Stromal cell of bone marrow (primary cell): ENCODE data around the gene SCG2.
"Not testable (repeated sequence)": the region's sequence is repeated elsewhere in the genome, so short reads cannot be mapped to it uniquely, and the experiment has no call there.

ENCODE experiments used
- DNase-seq: peaks from one replicate; pipeline ENCODE4 v3.0.0-alpha.2; 2012; ENCODE audit warnings: low read depth

SCG2 gene

DNA sequence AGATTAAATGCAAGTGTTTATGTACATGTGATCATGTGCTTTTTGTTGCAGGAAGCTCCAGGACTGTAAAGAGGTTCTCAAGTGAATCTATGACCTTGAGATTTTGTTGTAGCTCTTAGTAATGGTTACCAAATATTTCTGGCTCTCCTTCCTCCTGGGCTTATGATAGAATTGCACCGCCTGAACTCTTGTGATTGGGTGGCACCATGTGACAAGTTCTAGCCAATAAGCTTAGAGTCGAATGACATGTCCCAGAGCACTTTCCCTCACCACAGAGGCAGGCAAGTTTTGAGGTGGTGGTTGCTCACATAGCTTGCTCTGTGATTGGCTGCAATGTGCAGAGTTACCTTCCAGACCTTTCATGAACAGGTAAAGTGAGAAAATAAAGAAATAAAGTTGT is 8.9 kb upstream of the SCG2 start:
- DNase-seq, result no peak

DNA sequence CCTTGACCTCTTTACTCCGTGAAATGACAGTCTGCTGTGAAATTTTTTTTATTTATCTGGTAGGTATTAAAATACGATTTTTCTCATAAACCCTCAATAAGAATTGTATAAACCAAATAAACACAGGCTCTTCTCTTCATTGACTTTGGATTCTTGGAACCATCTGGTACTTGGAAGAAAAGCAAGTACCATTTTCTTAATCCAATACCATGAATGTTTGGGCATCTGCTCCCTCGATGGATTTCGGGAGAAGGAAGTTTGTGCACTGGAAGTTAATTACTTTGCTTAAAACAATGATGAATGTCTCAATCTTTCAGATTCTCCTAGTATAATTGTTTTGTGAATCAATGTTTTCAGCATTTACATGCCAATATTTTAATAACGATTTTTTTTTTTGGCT is 5.3 kb upstream of the SCG2 start:
- DNase-seq, result no peak

DNA sequence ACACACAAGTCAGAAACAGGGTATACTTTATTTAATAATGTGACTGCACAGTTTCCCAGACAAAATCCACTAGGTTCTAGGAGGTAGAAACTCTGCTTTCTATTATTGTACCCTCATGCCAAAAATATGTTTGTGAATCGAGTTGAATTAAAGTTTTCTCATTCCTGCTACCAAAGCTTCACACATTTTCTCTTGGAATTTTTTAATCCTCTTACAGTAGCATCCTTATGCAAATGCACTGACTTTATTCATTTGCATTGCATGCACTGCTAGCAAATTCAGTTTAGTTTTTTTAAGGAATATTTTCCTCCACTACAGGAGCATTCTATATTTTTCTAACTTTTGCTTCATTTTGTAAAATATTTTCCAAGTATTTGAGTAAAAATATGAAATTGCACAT is 4.8 kb upstream of the SCG2 start:
- no peak for DNase-seq

DNA sequence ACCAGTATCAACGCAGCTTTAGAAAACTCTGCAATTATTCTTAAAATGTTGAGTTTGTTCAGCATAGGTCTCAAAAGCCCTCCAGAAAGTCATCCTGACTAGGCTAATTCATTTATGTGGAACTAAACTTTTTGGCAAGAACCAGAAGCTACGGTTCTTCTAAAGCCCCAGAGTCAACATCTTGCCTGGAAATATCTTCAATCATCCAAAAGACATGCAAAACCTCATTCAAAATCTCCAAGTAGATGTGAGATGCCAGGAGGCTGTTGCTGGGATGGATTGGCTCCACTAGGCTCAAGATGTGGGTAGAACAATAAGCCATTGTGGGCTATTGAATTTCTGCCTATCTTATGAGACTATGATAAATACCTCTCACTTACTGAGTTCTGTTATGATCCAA is 2.1 kb upstream of the SCG2 start:
- DNase-seq, result no peak

DNA sequence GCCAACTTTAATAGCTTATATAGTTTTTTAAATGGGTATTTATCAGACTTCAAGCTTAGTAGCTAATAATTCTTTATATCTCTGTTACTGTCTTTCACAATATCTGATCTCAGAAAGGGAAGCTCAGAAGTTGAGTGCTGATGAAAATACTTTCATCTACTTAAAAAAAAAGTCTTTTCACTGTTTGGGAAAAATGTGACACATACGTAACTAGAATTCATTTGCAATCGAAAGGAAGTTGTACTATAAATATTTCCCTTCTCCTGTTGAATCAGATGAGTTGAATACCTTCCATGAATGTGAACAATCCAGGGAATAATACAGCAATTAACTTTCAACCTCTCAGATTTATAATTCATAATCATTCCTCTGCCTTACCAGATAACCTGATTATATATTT is 811 bp upstream of the SCG2 start:
- no peak for DNase-seq

DNA sequence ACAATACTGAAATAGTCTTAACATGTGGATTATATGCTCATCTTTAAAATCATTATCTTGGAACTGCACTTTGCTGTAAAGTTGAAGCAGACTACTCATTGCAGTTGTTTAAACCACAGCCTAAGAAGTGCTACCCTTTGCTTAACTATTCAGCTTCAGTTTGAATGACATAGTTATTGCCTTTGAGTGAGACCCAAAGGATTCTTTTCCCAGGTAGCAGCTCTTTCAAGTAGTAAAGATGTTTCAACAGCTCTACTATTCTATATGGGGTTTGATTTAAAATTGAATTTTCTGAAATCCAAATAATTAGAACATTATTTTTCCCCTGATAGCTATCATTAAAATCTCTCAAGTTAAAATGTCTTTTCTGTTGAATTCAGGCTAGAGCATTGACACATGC is 1.1 kb downstream of the SCG2 start:
- DNase-seq, result no peak

DNA sequence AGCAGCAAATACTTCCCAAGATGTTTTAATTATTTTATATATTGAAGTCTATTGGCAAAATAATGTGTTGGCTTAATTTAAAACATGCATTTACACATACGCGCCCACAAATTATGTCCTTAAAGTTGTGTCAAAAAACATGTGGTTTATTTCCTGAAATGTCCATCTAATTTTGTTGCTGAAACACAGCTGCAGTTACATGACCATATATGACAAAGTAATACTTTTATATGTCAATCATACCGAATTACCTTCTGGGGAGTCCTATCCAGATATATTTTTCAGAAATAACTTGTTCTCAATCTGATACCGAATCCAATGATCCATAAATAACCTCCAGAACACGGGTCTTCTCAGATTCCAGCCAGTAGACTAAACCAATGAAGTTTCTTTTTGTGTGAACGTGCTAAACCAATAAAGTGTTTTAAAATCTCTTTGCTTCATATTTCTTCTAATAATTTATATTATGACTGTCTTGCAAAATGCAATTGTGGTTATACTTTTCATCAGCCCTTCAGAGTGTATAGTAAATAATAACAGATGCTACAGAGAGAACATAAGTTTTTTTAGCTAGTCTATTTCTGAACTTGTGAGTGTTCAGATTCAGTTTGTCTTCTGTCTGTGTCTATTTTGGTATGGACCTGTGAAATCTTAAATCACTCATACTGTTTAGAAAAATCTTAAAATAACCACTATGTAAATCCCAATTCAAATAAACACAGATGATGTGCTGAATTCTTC is 2.4 kb downstream of the SCG2 start:
- DNase-seq, result no peak

DNA sequence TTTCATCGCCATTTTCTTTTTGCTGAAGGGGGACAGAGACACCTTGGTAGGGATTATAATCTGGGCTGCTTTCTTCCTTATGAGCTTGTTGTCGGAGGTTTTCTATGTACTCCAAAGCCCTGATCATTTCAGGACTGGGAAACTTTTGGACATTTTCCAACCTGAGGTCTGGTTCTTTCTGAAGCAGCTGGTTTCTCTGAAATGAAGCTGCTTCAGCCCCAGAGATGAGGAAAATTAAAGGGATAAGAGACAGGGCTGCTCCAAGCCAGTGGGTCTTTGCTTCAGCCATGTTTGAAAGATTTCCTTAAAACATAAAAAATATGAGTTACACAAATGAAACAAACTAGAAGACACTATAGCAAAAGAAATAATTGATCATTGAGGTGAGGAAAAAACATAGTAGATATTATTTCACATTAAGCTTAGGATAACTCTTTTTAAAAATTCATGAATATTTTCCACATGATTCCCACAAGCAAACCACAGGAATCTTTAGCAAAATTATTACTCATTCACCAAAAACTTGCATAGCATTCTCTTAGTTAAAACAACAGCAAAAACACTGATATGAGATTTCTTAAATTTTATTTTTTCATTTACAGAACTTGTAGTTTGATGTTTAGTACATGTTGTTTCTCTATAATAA is 3.0 kb downstream of the SCG2 start:
- DNase-seq, result peak; percentile 72

DNA sequence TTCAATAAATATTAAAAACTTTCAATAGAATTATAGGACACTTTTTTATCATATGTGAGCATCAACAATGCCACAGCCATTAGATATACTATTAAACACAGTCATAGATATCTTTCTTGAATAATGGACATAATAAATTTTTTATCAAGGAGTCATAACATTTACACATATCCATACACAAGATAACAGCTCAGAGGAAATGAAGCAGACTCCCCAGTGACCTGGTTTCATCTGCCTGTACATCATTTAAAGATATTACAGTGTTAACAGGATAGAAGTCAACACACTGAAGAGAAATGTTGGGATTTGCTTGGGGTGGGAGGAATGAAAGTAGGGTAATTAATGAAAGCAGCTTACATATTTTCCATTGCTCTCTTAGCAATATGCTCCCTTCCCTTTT is 5.1 kb downstream of the SCG2 start:
- DNase-seq, result no peak

DNA sequence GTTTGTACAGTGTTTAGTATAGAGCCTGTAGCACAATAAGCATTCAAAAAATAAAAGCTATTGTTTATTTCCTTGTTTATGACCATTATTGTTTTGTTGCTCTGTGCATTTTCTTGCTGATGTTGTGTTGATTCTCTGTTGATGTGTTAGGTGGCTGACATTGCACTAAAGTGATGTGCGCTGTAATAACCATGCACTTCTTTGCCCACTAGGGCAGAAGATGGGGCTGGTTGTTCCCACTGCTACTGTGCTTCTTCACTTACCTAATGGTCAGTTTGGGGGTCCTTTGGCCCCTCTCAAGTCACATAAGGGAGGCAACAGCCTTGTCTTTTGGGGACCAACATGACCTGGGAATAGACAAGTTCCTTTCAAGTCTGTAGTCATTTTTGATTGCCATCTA is 6.0 kb downstream of the SCG2 start:
- no peak for DNase-seq

DNA sequence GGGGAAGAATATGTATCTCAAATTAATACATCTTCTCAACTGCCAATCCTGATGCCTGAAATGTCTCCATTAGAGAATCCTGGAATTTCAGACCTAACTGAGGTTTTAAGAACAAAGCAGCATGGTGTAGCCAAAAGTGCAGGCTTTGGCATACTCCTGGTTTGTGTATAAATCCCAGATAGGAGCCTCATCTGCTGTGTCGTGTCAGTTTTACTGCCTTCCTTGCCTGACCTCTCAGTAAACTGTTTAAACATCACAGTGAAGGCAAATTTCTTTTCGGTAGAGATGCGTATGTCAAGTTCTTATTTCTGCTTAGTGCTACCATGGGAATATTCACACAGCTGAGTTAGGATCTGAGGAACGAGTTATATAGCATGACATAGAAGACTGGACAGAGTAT is 7.3 kb downstream of the SCG2 start:
- DNase-seq, result no peak

DNA sequence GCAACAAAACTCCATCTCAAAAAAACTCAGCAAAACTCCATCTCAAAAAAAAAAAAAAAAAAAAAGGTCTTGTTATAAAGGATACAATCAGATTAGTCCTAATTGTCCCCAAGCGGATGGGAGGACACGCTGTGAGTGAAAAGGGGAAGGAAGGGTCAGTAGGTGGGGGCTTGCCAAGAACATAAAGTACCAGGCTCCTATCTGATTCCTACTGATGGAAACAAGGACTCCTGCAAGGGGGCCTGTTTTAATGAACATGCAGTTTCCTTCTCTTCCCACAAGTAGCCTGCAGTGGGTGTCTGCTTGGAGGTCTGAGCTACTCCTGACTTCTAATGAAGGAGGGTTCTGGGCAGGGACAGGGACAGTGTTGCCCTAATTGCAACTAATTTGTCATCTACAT is 7.9 kb downstream of the SCG2 start:
- no peak for DNase-seq

DNA sequence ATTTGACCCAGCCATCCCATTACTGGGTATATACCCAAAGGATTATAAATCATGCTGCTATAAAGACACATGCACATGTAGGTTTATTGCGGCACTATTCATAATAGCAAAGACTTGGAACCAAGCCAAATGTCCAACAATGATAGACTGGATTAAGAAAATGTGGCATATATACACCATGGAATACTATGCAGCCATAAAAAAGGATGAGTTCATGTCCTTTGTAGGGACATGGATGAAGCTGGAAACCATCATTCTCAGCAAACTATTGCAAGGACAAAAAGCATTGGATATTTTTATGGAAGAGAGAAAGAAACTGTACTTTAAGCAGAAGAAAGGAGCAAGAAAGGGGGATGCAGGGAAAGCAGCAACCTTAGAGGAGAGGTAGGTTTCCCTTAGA is 9.5 kb downstream of the SCG2 start:
- not testable (repeated sequence) for DNase-seq

DNA sequence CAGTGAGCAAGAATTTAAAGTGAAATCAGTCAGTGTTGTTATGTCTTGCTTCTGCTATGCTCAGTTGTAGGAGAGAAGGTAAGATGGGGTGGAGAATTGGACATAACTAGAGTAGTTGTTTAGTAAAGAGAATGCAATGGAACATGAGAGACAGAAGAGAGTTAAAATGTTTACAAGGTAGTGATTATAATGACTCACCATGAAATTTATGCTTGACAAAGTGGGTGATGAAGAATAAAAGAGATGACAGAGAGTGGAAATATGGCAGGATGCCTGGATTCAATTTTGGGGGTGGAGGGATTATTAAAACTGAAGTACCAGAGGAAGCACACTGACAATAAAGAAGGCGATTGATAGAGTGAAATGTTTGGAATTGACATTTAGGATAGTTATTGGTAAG is 10.6 kb downstream of the SCG2 start:
- DNase-seq, result no peak

DNA sequence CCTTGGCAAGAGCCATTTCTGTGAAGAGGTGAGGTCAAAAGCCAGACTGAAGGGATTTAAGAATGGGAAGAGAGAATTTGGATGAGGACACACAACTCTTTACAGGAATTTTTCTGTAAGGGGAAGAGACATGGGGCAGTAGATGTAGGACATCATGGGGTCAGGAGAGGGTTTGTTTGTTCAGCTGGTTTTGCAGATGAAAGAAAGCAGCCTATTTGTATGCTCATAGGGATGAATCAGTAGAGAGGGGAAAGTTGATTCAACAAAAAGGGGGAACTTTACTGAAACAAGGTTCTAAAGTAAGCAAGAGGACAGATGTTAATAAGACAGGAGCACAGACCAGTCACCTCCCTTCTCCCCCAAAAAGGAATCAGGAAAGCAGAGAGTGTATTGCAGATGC is 11.2 kb downstream of the SCG2 start:
- DNase-seq, result peak; percentile 41

DNA sequence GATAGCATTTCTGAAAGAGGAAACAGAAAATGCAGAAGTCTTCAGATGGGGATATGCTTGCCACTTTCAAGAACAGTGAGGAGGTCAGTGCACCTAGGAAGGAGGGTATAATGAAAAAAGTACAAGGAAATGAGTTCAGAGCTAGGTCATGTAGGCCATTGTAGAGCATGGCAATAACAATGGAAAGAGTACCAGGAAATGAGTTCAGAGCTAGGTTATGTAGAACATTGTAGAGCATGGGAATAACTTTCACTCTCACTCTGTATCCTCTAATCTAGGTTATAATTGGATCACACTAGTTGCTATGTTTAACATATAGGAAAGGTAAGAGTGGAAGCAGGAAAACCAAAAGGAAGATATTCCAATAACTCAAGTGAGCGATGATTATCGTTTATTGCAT is 12.3 kb downstream of the SCG2 start:
- no peak for DNase-seq

DNA sequence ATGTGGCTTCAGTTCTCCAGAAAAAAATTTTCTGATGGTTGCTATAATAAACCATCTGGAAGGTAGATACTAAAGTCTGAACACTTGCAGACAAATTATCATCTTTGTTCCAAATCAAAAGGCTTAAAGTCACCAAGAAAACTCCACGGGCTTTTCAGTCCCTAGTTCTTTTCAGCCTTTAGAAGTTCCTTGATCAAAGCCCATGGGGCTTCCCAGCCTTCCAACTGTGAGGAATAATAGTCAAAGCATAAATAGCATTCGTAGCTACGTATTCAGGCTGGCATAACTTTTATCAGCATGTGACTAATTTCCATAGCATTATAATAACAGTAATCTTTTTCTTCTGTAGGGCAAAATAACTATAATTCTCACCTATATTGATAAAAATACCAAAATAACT is 13.9 kb downstream of the SCG2 start:
- DNase-seq, result no peak

DNA sequence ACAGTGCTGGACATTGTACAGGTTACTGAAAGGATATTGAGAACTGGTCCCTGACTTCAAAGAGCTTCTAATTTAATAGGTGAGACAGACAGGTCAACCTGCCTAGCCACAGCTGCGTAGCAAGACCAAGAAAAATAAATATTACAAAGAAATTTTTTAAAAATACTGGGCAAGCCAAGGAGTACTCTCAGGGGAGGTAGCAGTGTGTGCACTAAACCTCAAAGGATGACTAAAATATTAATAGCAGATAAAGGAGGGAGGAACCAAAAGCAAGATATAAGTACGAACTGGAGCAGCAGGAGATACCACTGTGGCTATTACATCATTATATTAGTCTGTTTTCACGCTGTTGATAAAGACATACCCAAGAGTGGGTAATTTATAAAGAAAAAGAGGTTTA is 14.9 kb downstream of the SCG2 start:
- no peak for DNase-seq

DNA sequence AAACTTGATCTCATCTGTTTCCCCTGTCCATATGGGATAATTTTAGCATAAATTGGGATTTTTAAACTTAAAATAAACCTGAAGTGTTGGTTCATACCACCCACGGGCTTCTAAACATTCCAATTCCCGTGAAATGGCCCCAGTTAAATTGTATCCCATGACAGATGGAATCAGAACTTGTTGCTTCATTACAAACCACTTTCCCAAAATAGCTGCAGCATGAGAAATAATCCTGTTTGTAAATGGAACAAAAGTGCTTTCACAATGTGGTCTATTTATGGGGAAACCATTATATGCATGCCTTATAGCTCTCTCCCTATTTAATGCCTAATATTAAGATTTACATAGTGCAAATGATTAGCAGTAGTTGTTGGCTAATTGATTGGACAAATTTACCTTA is 15.9 kb downstream of the SCG2 start:
- DNase-seq, result peak; percentile 82

DNA sequence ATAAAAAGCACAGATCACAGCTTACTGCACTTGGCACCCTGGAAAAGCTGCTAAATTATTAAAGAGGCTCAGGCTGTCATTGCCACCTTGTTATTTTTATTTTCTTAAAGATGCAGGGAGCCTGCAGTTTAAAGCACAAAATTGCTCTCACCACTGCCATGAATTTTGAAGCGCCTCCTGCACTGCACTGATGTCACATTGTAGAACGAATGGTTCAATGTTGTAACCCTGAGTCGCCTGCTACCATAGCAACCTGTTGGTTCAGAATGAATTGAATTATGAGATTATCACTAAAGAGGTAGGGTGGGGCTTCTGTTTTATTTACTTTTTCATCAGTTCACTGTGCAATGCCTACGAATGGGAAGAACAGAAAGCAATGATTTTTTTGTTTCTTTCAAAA is 16.5 kb downstream of the SCG2 start:
- DNase-seq, result peak; percentile 53

DNA sequence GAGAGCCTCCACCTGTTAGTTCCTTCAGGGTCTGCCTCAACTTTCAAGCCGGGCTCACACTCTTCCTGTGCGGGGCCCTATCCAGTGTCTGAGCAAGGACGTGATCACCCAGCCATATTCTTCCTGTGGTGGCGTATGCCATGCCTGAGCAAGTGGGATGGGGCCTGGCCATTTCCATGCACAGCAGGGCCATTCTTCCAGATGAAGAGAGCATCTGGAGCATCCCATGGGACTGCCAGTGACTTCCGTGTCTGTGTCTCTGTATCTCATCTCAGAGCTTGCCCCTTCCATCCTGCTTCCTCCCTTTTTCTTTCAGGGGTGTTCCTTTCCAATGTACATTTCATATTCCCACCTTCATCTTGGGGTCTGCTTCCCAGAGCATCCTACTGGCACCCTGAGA is 20.2 kb downstream of the SCG2 start:
- DNase-seq, result no peak

DNA sequence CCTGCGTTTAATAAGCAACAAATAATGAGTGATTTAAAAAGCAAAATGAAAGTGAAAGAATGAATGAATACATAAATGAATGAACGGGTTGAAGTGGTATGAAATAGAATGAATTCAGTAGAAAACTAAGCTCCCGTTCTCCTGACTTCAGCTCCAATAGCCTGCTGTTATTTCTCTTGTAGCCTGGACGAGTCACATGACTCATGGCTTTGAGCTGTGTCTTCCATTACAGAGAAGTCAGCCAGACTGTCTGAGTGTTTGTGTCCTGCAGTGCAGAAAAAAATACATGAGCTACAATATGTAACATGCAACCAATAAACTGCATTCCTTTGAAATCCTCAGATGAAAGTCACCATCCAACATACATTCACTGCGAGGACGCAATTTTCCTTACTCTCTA is 21.2 kb downstream of the SCG2 start:
- DNase-seq, result peak; percentile 58

DNA sequence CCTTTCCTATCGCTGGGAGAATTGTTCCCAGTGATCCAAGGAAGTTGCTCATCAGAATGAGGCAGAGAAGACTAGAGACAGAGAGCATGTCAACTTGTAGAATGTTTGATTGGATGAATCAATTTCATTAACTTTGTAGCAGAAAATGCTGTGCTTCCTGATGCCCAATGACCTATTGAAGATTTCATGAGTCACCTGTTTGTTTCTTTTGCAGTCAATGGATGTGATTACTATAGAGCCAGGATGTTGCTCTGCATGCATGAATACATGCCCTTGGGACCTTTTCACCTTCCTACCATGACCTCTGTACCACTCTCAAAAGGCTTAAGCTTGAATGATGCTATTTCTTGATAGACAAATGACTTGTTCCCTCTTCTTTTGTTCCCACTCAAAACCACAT is 23.3 kb downstream of the SCG2 start:
- no peak for DNase-seq

DNA sequence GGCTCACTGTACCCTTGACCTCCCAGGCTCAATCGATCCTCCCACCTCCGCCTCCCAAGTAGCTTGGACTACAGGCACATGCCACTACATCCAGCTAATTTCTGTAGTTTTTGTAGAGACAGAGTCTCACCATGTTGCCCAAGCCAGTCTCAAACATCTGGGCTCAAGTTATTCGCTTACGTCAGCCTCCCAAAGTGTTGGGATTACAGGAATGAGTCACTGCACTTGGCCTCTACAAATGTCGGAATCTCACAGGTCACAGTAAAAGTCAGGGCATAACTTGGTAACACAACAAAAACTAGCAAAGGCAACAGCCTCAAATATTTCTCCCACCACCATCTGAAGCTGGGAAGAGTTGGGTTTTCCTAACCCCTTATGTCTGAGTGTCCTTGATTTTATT is 25.3 kb downstream of the SCG2 start:
- DNase-seq, result peak; percentile 95
